NAMALWA (cell line): ENCODE data around the gene TTC7B.

Source experiments
- DNase-seq: peaks from one replicate; pipeline ENCODE4 v3.0.0-alpha.2; 2015; ENCODE audit warnings: low spot score

TTC7B gene

GRCh38 chr14:90740081-90740480, 76.1 kb downstream of the TTC7B start:
- no peak for DNase-seq

- no peak for DNase-seq
These were observed 76.7 kb downstream of the TTC7B start for GRCh38 chr14:90739318-90740068.

- no peak for DNase-seq
These were observed 83.0 kb downstream of the TTC7B start for GRCh38 chr14:90733139-90733808.

- DNase-seq = no peak
These were observed 83.5 kb downstream of the TTC7B start for GRCh38 chr14:90732718-90733117.

GRCh38 chr14:90732139-90732538, 84.1 kb downstream of the TTC7B start:
- DNase-seq = no peak

GRCh38 chr14:90731487-90731886, 84.7 kb downstream of the TTC7B start:
- DNase-seq = no peak

GRCh38 chr14:90730206-90730766, 85.9 kb downstream of the TTC7B start:
- DNase-seq = no peak

- no peak for DNase-seq
These were observed 87.3 kb downstream of the TTC7B start for GRCh38 chr14:90728951-90729350.

- no peak for DNase-seq
These were observed 89.1 kb downstream of the TTC7B start for GRCh38 chr14:90727082-90727481.

GRCh38 chr14:90726656-90727055, 89.6 kb downstream of the TTC7B start:
- no peak for DNase-seq

- DNase-seq = no peak
These were observed 91.4 kb downstream of the TTC7B start for GRCh38 chr14:90724866-90725265.

GRCh38 chr14:90722590-90722989, 93.6 kb downstream of the TTC7B start:
- DNase-seq = peak; percentile 8

GRCh38 chr14:90721619-90722305, 94.5 kb downstream of the TTC7B start:
- DNase-seq = no peak

- no peak for DNase-seq
These were observed 95.4 kb downstream of the TTC7B start for GRCh38 chr14:90720832-90721231.

- DNase-seq = no peak
These were observed 95.9 kb downstream of the TTC7B start for GRCh38 chr14:90720336-90720735.

GRCh38 chr14:90717916-90718315, 98.3 kb downstream of the TTC7B start:
- DNase-seq = no peak

- DNase-seq = no peak
These were observed 100.2 kb downstream of the TTC7B start for GRCh38 chr14:90715993-90716392.

- DNase-seq = no peak
These were observed 100.7 kb downstream of the TTC7B start for GRCh38 chr14:90715495-90715894.

GRCh38 chr14:90714811-90715210, 101.4 kb downstream of the TTC7B start:
- no peak for DNase-seq

GRCh38 chr14:90704738-90705392, 111.4 kb downstream of the TTC7B start:
- no peak for DNase-seq

- DNase-seq = no peak
These were observed 112.1 kb downstream of the TTC7B start for GRCh38 chr14:90703841-90704737.
